ENCODE data around the gene RALGPS1. TPM values are rescaled to one million over a fixed set of nuclear protein-coding genes. Genes with fewer than 3 reads are reported as not detected.

RALGPS1 gene
- total RNA-seq, 1 donor from 2014 or later, result 21.7 TPM

DNA sequence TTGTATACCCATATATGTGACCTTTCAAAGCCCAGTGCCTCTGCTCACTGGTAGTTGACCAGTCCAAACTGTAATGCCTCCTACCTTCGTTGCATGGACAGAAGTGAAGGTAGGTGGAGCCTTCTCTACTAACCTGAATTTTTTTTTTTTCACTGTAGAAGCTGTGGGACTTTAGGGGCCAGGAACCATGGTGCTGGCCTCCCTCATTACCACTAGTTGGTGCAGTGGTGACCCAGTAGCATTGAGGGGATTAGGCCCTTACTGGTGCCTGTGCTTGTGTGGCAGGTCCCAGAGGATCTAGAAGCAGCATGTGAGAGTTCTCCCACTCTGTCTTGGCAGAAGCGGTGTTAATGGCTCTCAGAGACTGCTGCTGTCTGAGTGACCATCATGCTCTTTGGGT is 2.3 kb downstream of the RALGPS1 start:
- DNase-seq (no peak), ATAC-seq (ENCODE audit: low read depth) (no peak)
- Mint-ChIP-seq H3K27ac (no peak overlapping the region), H3K4me3 (no peak overlapping the region), H3K27me3 (peaks cover 3% of the 10 kb centered on the region), H3K36me3 (ENCODE audit: low read depth) (peaks cover 6% of the 10 kb centered on the region), H3K9me3 (no peaks in the 10 kb centered on the region), H3K4me1 (peaks cover 10% of the 10 kb centered on the region)
- CTCF ChIA-PET, result no interaction called here
- intact Hi-C loops (cut with micrococcal nuclease), result no loop called here
- POLR2A ChIA-PET, result no interaction called here
- TF ChIP-seq, protein P1, sequence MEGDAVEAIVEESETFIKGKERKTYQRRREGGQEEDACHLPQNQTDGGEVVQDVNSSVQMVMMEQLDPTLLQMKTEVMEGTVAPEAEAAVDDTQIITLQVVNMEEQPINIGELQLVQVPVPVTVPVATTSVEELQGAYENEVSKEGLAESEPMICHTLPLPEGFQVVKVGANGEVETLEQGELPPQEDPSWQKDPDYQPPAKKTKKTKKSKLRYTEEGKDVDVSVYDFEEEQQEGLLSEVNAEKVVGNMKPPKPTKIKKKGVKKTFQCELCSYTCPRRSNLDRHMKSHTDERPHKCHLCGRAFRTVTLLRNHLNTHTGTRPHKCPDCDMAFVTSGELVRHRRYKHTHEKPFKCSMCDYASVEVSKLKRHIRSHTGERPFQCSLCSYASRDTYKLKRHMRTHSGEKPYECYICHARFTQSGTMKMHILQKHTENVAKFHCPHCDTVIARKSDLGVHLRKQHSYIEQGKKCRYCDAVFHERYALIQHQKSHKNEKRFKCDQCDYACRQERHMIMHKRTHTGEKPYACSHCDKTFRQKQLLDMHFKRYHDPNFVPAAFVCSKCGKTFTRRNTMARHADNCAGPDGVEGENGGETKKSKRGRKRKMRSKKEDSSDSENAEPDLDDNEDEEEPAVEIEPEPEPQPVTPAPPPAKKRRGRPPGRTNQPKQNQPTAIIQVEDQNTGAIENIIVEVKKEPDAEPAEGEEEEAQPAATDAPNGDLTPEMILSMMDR (IDR thresholded peaks at IDR 0.05), result no peak

DNA sequence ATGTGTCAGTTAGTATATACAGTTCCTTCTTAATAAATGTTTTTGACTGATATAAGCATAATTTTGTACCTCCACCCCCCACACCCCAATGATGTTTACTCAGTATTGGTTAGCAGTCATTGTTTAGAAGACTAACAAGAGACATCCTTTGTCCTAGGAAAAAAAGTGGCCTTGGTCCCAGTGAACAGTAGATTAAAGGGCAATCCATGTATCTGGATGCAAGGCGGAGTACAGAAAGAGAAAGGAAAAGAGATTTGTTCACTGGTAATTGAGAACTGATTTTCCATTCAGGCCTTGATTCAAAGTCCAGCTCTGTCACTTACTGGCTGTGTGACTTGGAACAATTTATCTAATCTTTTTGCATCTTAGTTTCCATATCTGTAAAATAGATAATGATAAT is 4.6 kb downstream of the RALGPS1 start:
- DNase-seq (no peak), ATAC-seq (ENCODE audit: low read depth) (no peak)
- H3K36me3 Mint-ChIP-seq (ENCODE audit: low read depth), result peaks cover 6% of the 10 kb centered on the region
- H3K4me1 Mint-ChIP-seq, result peaks cover 9% of the 10 kb centered on the region
- H3K27me3 Mint-ChIP-seq, result no peaks in the 10 kb centered on the region
- H3K9me3 Mint-ChIP-seq, result no peaks in the 10 kb centered on the region
- no peak overlapping the region for H3K4me3 Mint-ChIP-seq
- TF ChIP-seq, protein P1 (IDR thresholded peaks at IDR 0.05), result no peak
- POLR2A ChIA-PET, result no interaction called here
- CTCF ChIA-PET, result no interaction called here
- H3K27ac Mint-ChIP-seq, result no peak overlapping the region
- intact Hi-C loops (cut with micrococcal nuclease), result no loop called here

DNA sequence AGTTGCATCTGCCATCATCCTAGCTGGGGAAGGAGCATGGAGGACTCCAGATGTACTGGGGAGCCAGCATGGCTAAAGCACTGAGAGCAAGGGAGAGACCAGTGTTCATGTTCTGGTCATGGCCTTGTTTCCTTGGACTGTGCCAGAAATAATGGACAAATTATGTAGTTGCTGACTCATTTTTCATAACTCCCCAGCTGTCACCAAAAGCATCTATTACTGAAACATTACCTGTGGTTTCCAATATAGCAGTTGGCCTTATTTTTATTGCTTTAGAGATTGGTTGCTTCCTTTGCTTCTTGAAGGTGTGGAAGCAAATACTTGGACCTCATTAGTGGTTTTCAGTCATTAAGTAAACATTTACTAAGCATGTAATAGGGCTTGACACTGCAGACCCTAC is 11.3 kb downstream of the RALGPS1 start:
- intact Hi-C loops (cut with micrococcal nuclease), result no loop called here
- Mint-ChIP-seq H3K36me3 (ENCODE audit: low read depth) (peaks cover 4% of the 10 kb centered on the region), H3K9me3 (no peaks in the 10 kb centered on the region), H3K27me3 (no peaks in the 10 kb centered on the region), H3K4me3 (no peak overlapping the region), H3K27ac (no peak overlapping the region), H3K4me1 (no peaks in the 10 kb centered on the region)
- ChIA-PET POLR2A (no interaction called here), CTCF (interaction anchor here (0.7 to 1.4 kb wide), 3 partner anchors 15 to 366 kb away, joined by 3 to 5 read pairs (median 4); no protein-coding TSS in a partner anchor)
- DNase-seq, result no peak
- TF ChIP-seq, protein P1 (IDR thresholded peaks at IDR 0.05), result no peak
- no peak for ATAC-seq (ENCODE audit: low read depth)

DNA sequence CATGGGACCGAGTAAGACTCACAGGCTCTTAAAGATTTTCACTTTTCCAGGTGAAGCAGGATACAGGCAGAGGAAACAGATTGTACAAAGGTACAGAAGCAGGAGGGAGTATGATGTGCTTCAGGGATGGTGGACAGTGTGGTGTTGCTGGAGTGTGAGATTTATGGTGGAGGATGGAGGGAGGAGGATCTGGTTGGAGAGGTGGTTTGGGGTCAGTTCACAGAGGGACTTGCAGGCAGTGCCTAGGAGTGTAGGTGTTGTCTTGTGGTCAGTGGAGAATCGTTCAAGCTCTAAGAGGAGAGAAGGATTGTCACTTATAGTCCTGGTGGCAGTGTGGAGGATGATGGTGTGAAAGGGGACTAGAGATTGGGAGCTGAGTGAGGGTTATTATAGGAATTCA is 11.8 kb downstream of the RALGPS1 start:
- DNase-seq, result no peak
- CTCF ChIA-PET, result interaction anchor here (1.2 kb wide), 1 partner anchor 272 kb away, joined by 4 read pairs; no protein-coding TSS in a partner anchor
- TF ChIP-seq, protein P1 (IDR thresholded peaks at IDR 0.05), result no peak
- Mint-ChIP-seq H3K4me1 (no peaks in the 10 kb centered on the region), H3K27me3 (no peaks in the 10 kb centered on the region), H3K27ac (no peak overlapping the region), H3K4me3 (no peak overlapping the region), H3K9me3 (no peaks in the 10 kb centered on the region), H3K36me3 (ENCODE audit: low read depth) (peaks cover 3% of the 10 kb centered on the region)
- intact Hi-C loops (cut with micrococcal nuclease), result no loop called here
- POLR2A ChIA-PET, result no interaction called here
- no peak for ATAC-seq (ENCODE audit: low read depth)

DNA sequence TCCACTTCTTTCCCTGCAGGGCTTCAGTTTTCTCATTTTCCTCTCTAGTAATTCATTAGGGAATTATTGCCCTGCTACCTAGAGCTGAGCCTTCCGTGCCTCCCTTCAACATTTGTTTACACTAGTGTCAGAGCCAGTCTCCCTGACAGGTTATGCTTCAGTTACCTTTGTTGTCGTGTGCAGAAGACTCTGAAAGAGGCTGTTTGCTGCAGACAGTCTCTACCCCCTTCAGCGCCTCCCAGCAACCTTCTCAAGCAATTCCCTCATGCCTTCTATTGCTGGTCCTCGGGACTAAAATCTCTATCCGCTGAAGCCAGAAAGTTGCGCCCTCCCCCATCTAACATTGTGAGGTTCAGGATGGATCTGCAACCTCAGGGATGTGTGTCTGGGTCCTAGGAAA is 12.8 kb downstream of the RALGPS1 start:
- H3K36me3 Mint-ChIP-seq (ENCODE audit: low read depth), result peaks cover 3% of the 10 kb centered on the region

More for the DNA sequence above, 12.8 kb downstream of the RALGPS1 start:
- DNase-seq (no peak), ATAC-seq (ENCODE audit: low read depth) (no peak)
- H3K9me3 Mint-ChIP-seq, result no peaks in the 10 kb centered on the region
- intact Hi-C loops (cut with micrococcal nuclease), result no loop called here
- CTCF ChIA-PET, result no interaction called here
- H3K27me3 Mint-ChIP-seq, result no peaks in the 10 kb centered on the region
- no peaks in the 10 kb centered on the region for H3K4me1 Mint-ChIP-seq
- POLR2A ChIA-PET, result no interaction called here
- H3K4me3 Mint-ChIP-seq, result no peak overlapping the region
- TF ChIP-seq, protein P1 (IDR thresholded peaks at IDR 0.05), result no peak
- H3K27ac Mint-ChIP-seq, result no peak overlapping the region
